Rectal smooth muscle tissue (tissue), 1 donor: ENCODE data around the gene SPATA13.
A peak's percentile ranks its signal among the peaks of the same experiment; 100 is the strongest.

Source experiments
- H3K27ac ChIP-seq: one replicate; pipeline ENCODE4 v1.7.0; 2013; ENCODE audit warnings: low read depth, low read length, inconsistent platforms
- H3K27me3 ChIP-seq: one replicate; pipeline ENCODE4 v1.7.0; 2013; ENCODE audit warnings: low read length; ENCODE audit not compliant: control insufficient read depth, insufficient read depth
- H3K36me3 ChIP-seq: one replicate; pipeline ENCODE4 v1.7.0; 2013; ENCODE audit warnings: low read length; ENCODE audit not compliant: control insufficient read depth, insufficient read depth
- H3K4me1 ChIP-seq: one replicate; pipeline ENCODE4 v1.7.0; 2013; ENCODE audit warnings: low read length; ENCODE audit not compliant: control insufficient read depth, insufficient read depth
- H3K4me3 ChIP-seq: one replicate; pipeline ENCODE4 v1.7.0; 2013; ENCODE audit warnings: low read length
- H3K9ac ChIP-seq: one replicate; pipeline ENCODE4 v1.7.0; 2013; ENCODE audit warnings: low read length

SPATA13 gene

GRCh38 chr13:24145674-24146073, 14.8 kb upstream of the SPATA13 start:
- Histone ChIP-seq H3K27ac (no peak overlapping the region), H3K27me3 (no peaks in the 10 kb centered on the region), H3K9ac (no peak overlapping the region), H3K4me1 (no peaks in the 10 kb centered on the region), H3K4me3 (no peak overlapping the region), H3K36me3 (no peaks in the 10 kb centered on the region)

- Histone ChIP-seq H3K4me3 (no peak overlapping the region), H3K27ac (no peak overlapping the region), H3K27me3 (no peaks in the 10 kb centered on the region), H3K36me3 (no peaks in the 10 kb centered on the region), H3K4me1 (no peaks in the 10 kb centered on the region), H3K9ac (no peak overlapping the region)
Observed at GRCh38 chr13:24146961-24147569, 13.5 kb upstream of the SPATA13 start.

- no peak overlapping the region for H3K9ac ChIP-seq
- no peak overlapping the region for H3K27ac ChIP-seq
- no peaks in the 10 kb centered on the region for H3K4me1 ChIP-seq
- no peaks in the 10 kb centered on the region for H3K27me3 ChIP-seq
- no peak overlapping the region for H3K4me3 ChIP-seq
- no peaks in the 10 kb centered on the region for H3K36me3 ChIP-seq
Observed at GRCh38 chr13:24147570-24147963, 13.0 kb upstream of the SPATA13 start.

- H3K27ac ChIP-seq: peak overlapping the region; percentile 36
- no peaks in the 10 kb centered on the region for H3K27me3 ChIP-seq
- no peak overlapping the region for H3K4me3 ChIP-seq
- no peaks in the 10 kb centered on the region for H3K36me3 ChIP-seq
- H3K4me1 ChIP-seq: no peaks in the 10 kb centered on the region
- no peak overlapping the region for H3K9ac ChIP-seq
Observed at GRCh38 chr13:24148414-24149235, 11.9 kb upstream of the SPATA13 start.

- peak overlapping the region; percentile 36 for H3K27ac ChIP-seq
- no peak overlapping the region for H3K9ac ChIP-seq
- no peaks in the 10 kb centered on the region for H3K4me1 ChIP-seq
- no peak overlapping the region for H3K4me3 ChIP-seq
- H3K27me3 ChIP-seq: no peaks in the 10 kb centered on the region
- H3K36me3 ChIP-seq: no peaks in the 10 kb centered on the region
Observed at GRCh38 chr13:24149246-24150032, 11.1 kb upstream of the SPATA13 start.

- Histone ChIP-seq H3K9ac (no peak overlapping the region), H3K4me3 (no peak overlapping the region), H3K4me1 (no peaks in the 10 kb centered on the region), H3K27me3 (no peaks in the 10 kb centered on the region), H3K36me3 (no peaks in the 10 kb centered on the region), H3K27ac (no peak overlapping the region)
Observed at GRCh38 chr13:24150572-24150971, 9.9 kb upstream of the SPATA13 start.

GRCh38 chr13:24151864-24152263, 8.7 kb upstream of the SPATA13 start:
- Histone ChIP-seq H3K9ac (no peak overlapping the region), H3K4me1 (no peaks in the 10 kb centered on the region), H3K36me3 (no peaks in the 10 kb centered on the region), H3K27me3 (no peaks in the 10 kb centered on the region), H3K4me3 (no peak overlapping the region), H3K27ac (no peak overlapping the region)

- H3K27me3 ChIP-seq: no peaks in the 10 kb centered on the region
- H3K36me3 ChIP-seq: no peaks in the 10 kb centered on the region
- no peak overlapping the region for H3K4me3 ChIP-seq
- no peak overlapping the region for H3K27ac ChIP-seq
- H3K9ac ChIP-seq: no peak overlapping the region
- H3K4me1 ChIP-seq: no peaks in the 10 kb centered on the region
Observed at GRCh38 chr13:24152292-24153214, 8.0 kb upstream of the SPATA13 start.

GRCh38 chr13:24153347-24153746, 7.2 kb upstream of the SPATA13 start:
- Histone ChIP-seq H3K4me3 (no peak overlapping the region), H3K9ac (no peak overlapping the region)

GRCh38 chr13:24153979-24154701, 6.4 kb upstream of the SPATA13 start:
- Histone ChIP-seq H3K27ac (no peak overlapping the region), H3K4me3 (no peak overlapping the region), H3K27me3 (no peaks in the 10 kb centered on the region), H3K9ac (no peak overlapping the region), H3K4me1 (no peaks in the 10 kb centered on the region), H3K36me3 (no peaks in the 10 kb centered on the region)

More at GRCh38 chr13:24153347-24153746, 7.2 kb upstream of the SPATA13 start:
- Histone ChIP-seq H3K4me1 (no peaks in the 10 kb centered on the region), H3K27ac (no peak overlapping the region), H3K27me3 (no peaks in the 10 kb centered on the region), H3K36me3 (no peaks in the 10 kb centered on the region)

- Histone ChIP-seq H3K27me3 (no peaks in the 10 kb centered on the region), H3K9ac (no peak overlapping the region), H3K27ac (no peak overlapping the region), H3K4me3 (no peak overlapping the region), H3K36me3 (no peaks in the 10 kb centered on the region), H3K4me1 (no peaks in the 10 kb centered on the region)
Observed at GRCh38 chr13:24159357-24159756, 1.2 kb upstream of the SPATA13 start.
